ENCODE measurements around the gene KCNIP4. TPM values are rescaled to one million over a fixed set of nuclear protein-coding genes. Genes with fewer than 3 reads are reported as not detected.

Gene KCNIP4
- polyA plus RNA-seq, 3 donors, result 0.09 to 0.25 TPM; not detected in 1

- H2AFZ ChIP-seq (ENCODE audit: insufficient read depth, low read depth, low read length, poor library complexity, severe bottlenecking), result no peak overlapping the region
- no peak for DNase-seq
- TF ChIP-seq, protein P1, sequence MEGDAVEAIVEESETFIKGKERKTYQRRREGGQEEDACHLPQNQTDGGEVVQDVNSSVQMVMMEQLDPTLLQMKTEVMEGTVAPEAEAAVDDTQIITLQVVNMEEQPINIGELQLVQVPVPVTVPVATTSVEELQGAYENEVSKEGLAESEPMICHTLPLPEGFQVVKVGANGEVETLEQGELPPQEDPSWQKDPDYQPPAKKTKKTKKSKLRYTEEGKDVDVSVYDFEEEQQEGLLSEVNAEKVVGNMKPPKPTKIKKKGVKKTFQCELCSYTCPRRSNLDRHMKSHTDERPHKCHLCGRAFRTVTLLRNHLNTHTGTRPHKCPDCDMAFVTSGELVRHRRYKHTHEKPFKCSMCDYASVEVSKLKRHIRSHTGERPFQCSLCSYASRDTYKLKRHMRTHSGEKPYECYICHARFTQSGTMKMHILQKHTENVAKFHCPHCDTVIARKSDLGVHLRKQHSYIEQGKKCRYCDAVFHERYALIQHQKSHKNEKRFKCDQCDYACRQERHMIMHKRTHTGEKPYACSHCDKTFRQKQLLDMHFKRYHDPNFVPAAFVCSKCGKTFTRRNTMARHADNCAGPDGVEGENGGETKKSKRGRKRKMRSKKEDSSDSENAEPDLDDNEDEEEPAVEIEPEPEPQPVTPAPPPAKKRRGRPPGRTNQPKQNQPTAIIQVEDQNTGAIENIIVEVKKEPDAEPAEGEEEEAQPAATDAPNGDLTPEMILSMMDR (IDR thresholded peaks at IDR 0.05), result no peak
- H3K27me3 ChIP-seq (ENCODE audit: control insufficient read depth in 2 of 2, insufficient read depth in 2 of 2, low read length in 2 of 2), result no peaks in the 10 kb centered on the region
- H4K20me1 ChIP-seq (ENCODE audit: insufficient read depth, low read length), result no peaks in the 10 kb centered on the region
- no peak overlapping the region for H3K27ac Mint-ChIP-seq
- H3K27me3 Mint-ChIP-seq (ENCODE audit: low read depth in 3 of 3), result peaks cover 0 to 2% (median 0%) of the 10 kb centered on the region in 3 donors
- H3K4me3 Mint-ChIP-seq, result no peak overlapping the region
- no peaks in the 10 kb centered on the region for H3K4me1 Mint-ChIP-seq
- no peak overlapping the region for H3K4me2 ChIP-seq (replicated peaks; ENCODE audit: extremely low read depth, low read length, poor library complexity, severe bottlenecking)
- no peaks in the 10 kb centered on the region for H3K36me3 ChIP-seq (replicated peaks in 1 of 2; ENCODE audit: control insufficient read depth in 1 of 2, insufficient read depth in 2 of 2, low read length in 2 of 2)
- intact Hi-C loops (cut with micrococcal nuclease), result no loop called here
- H3K36me3 Mint-ChIP-seq, result no peaks in the 10 kb centered on the region
- H3K9me3 ChIP-seq (replicated peaks in 1 of 2; ENCODE audit: control insufficient read depth in 1 of 2, insufficient read depth in 1 of 2, low read length in 2 of 2), result no peaks in the 10 kb centered on the region
- no peak overlapping the region for H3K27ac ChIP-seq (ENCODE audit: low read depth in 1 of 2, low read length in 2 of 2)
- H3K9me3 Mint-ChIP-seq, result peaks cover 0 to 3% (median 0%) of the 10 kb centered on the region in 7 donors
- no CpG with 5 or more reads among the region's 1 CpG for WGBS (ENCODE audit: insufficient coverage)
- no peak overlapping the region for H3K9ac ChIP-seq (ENCODE audit: insufficient read depth, low read length, poor library complexity, severe bottlenecking)
- H3K79me2 ChIP-seq (ENCODE audit: insufficient read depth, low read length), result no peaks in the 10 kb centered on the region
- no peak overlapping the region for H3K4me3 ChIP-seq (replicated peaks in 1 of 3; ENCODE audit: low read depth in 2 of 3, low read length in 3 of 3)
- H3K4me1 ChIP-seq (ENCODE audit: control insufficient read depth in 1 of 2, insufficient read depth in 2 of 2, low read length in 2 of 2), result no peaks in the 10 kb centered on the region
Observed at GRCh38 chr4:21097026-21097425, 851.5 kb downstream of the KCNIP4 start.

- peaks cover 1 to 11% (median 3%) of the 10 kb centered on the region in 7 donors for H3K9me3 Mint-ChIP-seq
- Histone ChIP-seq H3K27me3 (ENCODE audit: control insufficient read depth in 2 of 2, insufficient read depth in 2 of 2, low read length in 2 of 2) (no peaks in the 10 kb centered on the region), H3K4me2 (replicated peaks; ENCODE audit: extremely low read depth, low read length, poor library complexity, severe bottlenecking) (no peak overlapping the region), H3K79me2 (ENCODE audit: insufficient read depth, low read length) (no peaks in the 10 kb centered on the region), H3K9me3 (replicated peaks in 1 of 2; ENCODE audit: control insufficient read depth in 1 of 2, insufficient read depth in 1 of 2, low read length in 2 of 2) (peaks cover 0 to 4% of the 10 kb centered on the region in 2 donors), H3K9ac (ENCODE audit: insufficient read depth, low read length, poor library complexity, severe bottlenecking) (no peak overlapping the region), H2AFZ (ENCODE audit: insufficient read depth, low read depth, low read length, poor library complexity, severe bottlenecking) (no peak overlapping the region), H3K27ac (ENCODE audit: low read depth in 1 of 2, low read length in 2 of 2) (no peak overlapping the region), H3K4me1 (ENCODE audit: control insufficient read depth in 1 of 2, insufficient read depth in 2 of 2, low read length in 2 of 2) (no peaks in the 10 kb centered on the region), H4K20me1 (ENCODE audit: insufficient read depth, low read length) (no peaks in the 10 kb centered on the region), H3K4me3 (replicated peaks in 1 of 3; ENCODE audit: low read depth in 2 of 3, low read length in 3 of 3) (no peak overlapping the region), H3K36me3 (replicated peaks in 1 of 2; ENCODE audit: control insufficient read depth in 1 of 2, insufficient read depth in 2 of 2, low read length in 2 of 2) (no peaks in the 10 kb centered on the region)
- H3K27ac Mint-ChIP-seq, result no peak overlapping the region
- intact Hi-C loops (cut with micrococcal nuclease), result no loop called here
- no peak overlapping the region for H3K4me3 Mint-ChIP-seq
- no peaks in the 10 kb centered on the region for H3K27me3 Mint-ChIP-seq (ENCODE audit: low read depth in 3 of 3)
- WGBS (ENCODE audit: insufficient coverage), result no CpG with 5 or more reads among the region's 1 CpG
- TF ChIP-seq, protein P1 (IDR thresholded peaks at IDR 0.05), result no peak
- no peaks in the 10 kb centered on the region for H3K4me1 Mint-ChIP-seq
- H3K36me3 Mint-ChIP-seq, result no peaks in the 10 kb centered on the region
- DNase-seq, result no peak
Observed at GRCh38 chr4:21092531-21092930, 856.0 kb downstream of the KCNIP4 start.

Measured in CD14-positive monocyte (primary cell).